Measurements from ENCODE around the gene TRPV3. TPM values are rescaled to one million over a fixed set of nuclear protein-coding genes. Genes with fewer than 3 reads are reported as not detected.

Gene TRPV3
- total and polyA plus RNA-seq, 2 experiments from 2014 or later: 0.15 to 0.69 TPM

GRCh38 chr17:3510090-3510489 lies 47.5 kb downstream of the TRPV3 start (continued):
- TF ChIP-seq CTCF (conservative IDR thresholded peaks at IDR 0.05; ENCODE audit: low read depth in 2 of 2) (no peak), ZNF331 (CRISPR knock-in tag; IDR thresholded peaks at IDR 0.05; ENCODE audit: low read depth) (no peak), EZH2phosphoT487 (IDR thresholded peaks at IDR 0.05; ENCODE audit: unreplicated experiment) (no peak), CREB1 (CRISPR knock-in tag; IDR thresholded peaks at IDR 0.05; ENCODE audit: low read depth) (no peak), JUNB (IDR thresholded peaks at IDR 0.05; ENCODE audit: unreplicated experiment) (no peak), ETS1 (IDR thresholded peaks at IDR 0.05) (no peak), ZNF114 (CRISPR knock-in tag; IDR thresholded peaks at IDR 0.05) (no peak), POLR2AphosphoS5 (IDR thresholded peaks at IDR 0.05; ENCODE audit: low read depth) (no peak)

GRCh38 chr17:3507869-3508268 lies 49.7 kb downstream of the TRPV3 start:
- Histone ChIP-seq H3F3A (replicated peaks; ENCODE audit: low read depth) (no peaks in the 10 kb centered on the region), H3K79me2 (replicated peaks; ENCODE audit: insufficient read depth) (no peaks in the 10 kb centered on the region), H3K4me2 (no peak overlapping the region), H3K36me3 (ENCODE audit: insufficient read depth) (no peaks in the 10 kb centered on the region; the same call in 1 of the 2 replicates), H3K27me3 (ENCODE audit: insufficient read depth) (no peaks in the 10 kb centered on the region), H4K20me1 (replicated peaks; ENCODE audit: insufficient read depth) (no peaks in the 10 kb centered on the region), H3K9me2 (ENCODE audit: insufficient read depth) (peaks cover 12% of the 10 kb centered on the region), H3K27ac (ENCODE audit: low read depth) (no peak overlapping the region), H3K4me3 (no peak overlapping the region), H2AFZ (no peak overlapping the region), H3K4me1 (ENCODE audit: insufficient read depth) (peaks cover 24% of the 10 kb centered on the region)
- peaks cover 13% of the 10 kb centered on the region for H3K27me3 Mint-ChIP-seq (ENCODE audit: insufficient read depth, low read depth, poor library complexity)
- H3K4me3 Mint-ChIP-seq: no peak overlapping the region
- no peak overlapping the region for H3K27ac Mint-ChIP-seq
- ATAC-seq (no peak), DNase-seq (ENCODE audit: low spot score) (no peak)
- H3K4me1 Mint-ChIP-seq: peaks cover 28% of the 10 kb centered on the region
- H3K36me3 Mint-ChIP-seq (ENCODE audit: low read depth): no peaks in the 10 kb centered on the region
- TF ChIP-seq ZNF331 (CRISPR knock-in tag; IDR thresholded peaks at IDR 0.05; ENCODE audit: low read depth) (no peak), JUNB (IDR thresholded peaks at IDR 0.05; ENCODE audit: unreplicated experiment) (no peak), NANOG (IDR thresholded peaks at IDR 0.05; ENCODE audit: borderline replicate concordance) (no peak), ETS1 (IDR thresholded peaks at IDR 0.05) (no peak)
- peaks cover 6% of the 10 kb centered on the region; the same call in 2 of the 3 replicates for H3K9me3 Mint-ChIP-seq

GRCh38 chr17:3507071-3507470 lies 50.5 kb downstream of the TRPV3 start:
- Histone ChIP-seq H3K79me2 (replicated peaks; ENCODE audit: insufficient read depth) (no peaks in the 10 kb centered on the region), H3K4me3 (no peak overlapping the region), H4K20me1 (replicated peaks; ENCODE audit: insufficient read depth) (no peaks in the 10 kb centered on the region), H3K36me3 (ENCODE audit: insufficient read depth) (no peaks in the 10 kb centered on the region; the same call in 1 of the 2 replicates), H3F3A (replicated peaks; ENCODE audit: low read depth) (no peaks in the 10 kb centered on the region), H3K4me2 (no peak overlapping the region), H2AFZ (no peak overlapping the region), H3K4me1 (ENCODE audit: insufficient read depth) (peaks cover 16% of the 10 kb centered on the region), H3K9me2 (ENCODE audit: insufficient read depth) (peaks cover 12% of the 10 kb centered on the region), H3K27me3 (ENCODE audit: insufficient read depth) (no peaks in the 10 kb centered on the region), H3K27ac (ENCODE audit: low read depth) (no peak overlapping the region)
- H3K4me1 Mint-ChIP-seq: peaks cover 20% of the 10 kb centered on the region
- ATAC-seq (no peak), DNase-seq (ENCODE audit: low spot score) (no peak)
- peaks cover 5% of the 10 kb centered on the region for H3K27me3 Mint-ChIP-seq (ENCODE audit: insufficient read depth, low read depth, poor library complexity)
- TF ChIP-seq NANOG (IDR thresholded peaks at IDR 0.05; ENCODE audit: borderline replicate concordance) (no peak), CREB1 (CRISPR knock-in tag; IDR thresholded peaks at IDR 0.05; ENCODE audit: low read depth) (no peak), CTCF (conservative IDR thresholded peaks at IDR 0.05; ENCODE audit: low read depth in 2 of 2) (no peak), EZH2phosphoT487 (IDR thresholded peaks at IDR 0.05; ENCODE audit: unreplicated experiment) (no peak), STAT1 (IDR thresholded peaks at IDR 0.05; ENCODE audit: unreplicated experiment) (no peak), JUNB (IDR thresholded peaks at IDR 0.05; ENCODE audit: unreplicated experiment) (no peak), ETS1 (IDR thresholded peaks at IDR 0.05) (no peak)
- no peak overlapping the region for H3K4me3 Mint-ChIP-seq
- H3K27ac Mint-ChIP-seq: no peak overlapping the region
- H3K36me3 Mint-ChIP-seq (ENCODE audit: low read depth): no peaks in the 10 kb centered on the region
- H3K9me3 Mint-ChIP-seq: peaks cover 6% of the 10 kb centered on the region; the same call in 2 of the 3 replicates
